Parathyroid adenoma (tissue), 2 donors: ENCODE results near the gene TEAD4.

Source experiments
- H2AFZ ChIP-seq: fragments of 300-600 bp; sonication (generic); one replicate; pipeline ENCODE4 v1.7.0; 2017; ENCODE audit warnings: antibody characterized with exemption, mild to moderate bottlenecking
- H3K27ac ChIP-seq: fragments of 300-600 bp; sonication (generic); one replicate; pipeline ENCODE4 v1.7.0; 2017
- H3K27me3 ChIP-seq: fragments of 300-600 bp; sonication (generic); one replicate; pipeline ENCODE4 v1.7.0; 2017; ENCODE audit warnings: low read length; ENCODE audit not compliant: control insufficient read depth, insufficient read depth
- H3K36me3 ChIP-seq: fragments of 300-600 bp; sonication (generic); one replicate; pipeline ENCODE4 v1.7.0; 2017; ENCODE audit warnings: low read length; ENCODE audit not compliant: control insufficient read depth, insufficient read depth
- H3K4me1 ChIP-seq: fragments of 300-600 bp; sonication (generic); one replicate; pipeline ENCODE4 v1.7.0; 2017; ENCODE audit warnings: control low read depth
- H3K4me2 ChIP-seq: fragments of 300-600 bp; sonication (generic); one replicate; pipeline ENCODE4 v1.7.0; 2017; ENCODE audit warnings: low read length
- H3K4me3 ChIP-seq: fragments of 300-600 bp; sonication (generic); one replicate; pipeline ENCODE4 v1.7.0; 2017; ENCODE audit warnings: low read depth, low read length
- H3K79me2 ChIP-seq: fragments of 300-600 bp; sonication (generic); one replicate; pipeline ENCODE4 v1.7.0; 2017; ENCODE audit warnings: control low read depth
- H3K9ac ChIP-seq: fragments of 300-600 bp; sonication (generic); one replicate; pipeline ENCODE4 v1.7.0; 2017; ENCODE audit warnings: mild to moderate bottlenecking
- H3K9me3 ChIP-seq: fragments of 300-600 bp; sonication (generic); one replicate; pipeline ENCODE4 v1.7.0; 2017; ENCODE audit warnings: low read length; ENCODE audit not compliant: control insufficient read depth
- TF ChIP-seq, protein P1 (sequence below): fragments of 300-600 bp; sonication (generic); IDR thresholded peaks from one replicate; pipeline ENCODE4 v1.7.0; 2017; ENCODE audit warnings: antibody characterized with exemption, mild to moderate bottlenecking
- donor health status: primary hyperparathyroidism.

The TEAD4 gene

GRCh38 chr12:2959192-2959504 lies at the start of gene TEAD4:
TEAD4 (plus strand) TSS chr12:2959397.
- no peaks in the 10 kb centered on the region for H3K27me3 ChIP-seq
- no peaks in the 10 kb centered on the region for H3K9me3 ChIP-seq
- H3K27ac ChIP-seq, result peak within 1 kb of the TSS; percentile 55
- no peaks in the 10 kb centered on the region for H3K79me2 ChIP-seq
- H3K4me2 ChIP-seq, result peak within 1 kb of the TSS; percentile 80
- peak within 1 kb of the TSS; percentile 54 for H3K4me3 ChIP-seq
- H2AFZ ChIP-seq, result peak within 1 kb of the TSS; percentile 90
- H3K36me3 ChIP-seq, result no peaks in the 10 kb centered on the region
- TF ChIP-seq, protein P1, sequence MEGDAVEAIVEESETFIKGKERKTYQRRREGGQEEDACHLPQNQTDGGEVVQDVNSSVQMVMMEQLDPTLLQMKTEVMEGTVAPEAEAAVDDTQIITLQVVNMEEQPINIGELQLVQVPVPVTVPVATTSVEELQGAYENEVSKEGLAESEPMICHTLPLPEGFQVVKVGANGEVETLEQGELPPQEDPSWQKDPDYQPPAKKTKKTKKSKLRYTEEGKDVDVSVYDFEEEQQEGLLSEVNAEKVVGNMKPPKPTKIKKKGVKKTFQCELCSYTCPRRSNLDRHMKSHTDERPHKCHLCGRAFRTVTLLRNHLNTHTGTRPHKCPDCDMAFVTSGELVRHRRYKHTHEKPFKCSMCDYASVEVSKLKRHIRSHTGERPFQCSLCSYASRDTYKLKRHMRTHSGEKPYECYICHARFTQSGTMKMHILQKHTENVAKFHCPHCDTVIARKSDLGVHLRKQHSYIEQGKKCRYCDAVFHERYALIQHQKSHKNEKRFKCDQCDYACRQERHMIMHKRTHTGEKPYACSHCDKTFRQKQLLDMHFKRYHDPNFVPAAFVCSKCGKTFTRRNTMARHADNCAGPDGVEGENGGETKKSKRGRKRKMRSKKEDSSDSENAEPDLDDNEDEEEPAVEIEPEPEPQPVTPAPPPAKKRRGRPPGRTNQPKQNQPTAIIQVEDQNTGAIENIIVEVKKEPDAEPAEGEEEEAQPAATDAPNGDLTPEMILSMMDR, result no peak
- H3K4me1 ChIP-seq, result peaks cover 11% of the 10 kb centered on the region
- no peak within 1 kb of the TSS for H3K9ac ChIP-seq

- no peak overlapping the region for H3K27ac ChIP-seq
- no peaks in the 10 kb centered on the region for H3K36me3 ChIP-seq
- no peaks in the 10 kb centered on the region for H3K27me3 ChIP-seq
- H3K9ac ChIP-seq, result no peak overlapping the region
- H3K79me2 ChIP-seq, result peaks cover 10% of the 10 kb centered on the region
- H3K4me1 ChIP-seq, result no peaks in the 10 kb centered on the region
- no peak overlapping the region for H3K4me3 ChIP-seq
- H2AFZ ChIP-seq, result no peak overlapping the region
- TF ChIP-seq, protein P1, result no peak
- no peak overlapping the region for H3K4me2 ChIP-seq
- H3K9me3 ChIP-seq, result no peaks in the 10 kb centered on the region
Observed at GRCh38 chr12:2912216-2912575, 47.0 kb upstream of the TEAD4 start.

GRCh38 chr12:2919249-2919648 lies 39.9 kb upstream of the TEAD4 start:
- peaks cover 7% of the 10 kb centered on the region for H3K79me2 ChIP-seq
- no peaks in the 10 kb centered on the region for H3K27me3 ChIP-seq
- H3K36me3 ChIP-seq, result no peaks in the 10 kb centered on the region
- H3K9ac ChIP-seq, result no peak overlapping the region
- no peak overlapping the region for H3K27ac ChIP-seq
- no peaks in the 10 kb centered on the region for H3K4me1 ChIP-seq
- no peak overlapping the region for H2AFZ ChIP-seq
- TF ChIP-seq, protein P1, result no peak
- no peaks in the 10 kb centered on the region for H3K9me3 ChIP-seq
- no peak overlapping the region for H3K4me2 ChIP-seq
- no peak overlapping the region for H3K4me3 ChIP-seq

DNA sequence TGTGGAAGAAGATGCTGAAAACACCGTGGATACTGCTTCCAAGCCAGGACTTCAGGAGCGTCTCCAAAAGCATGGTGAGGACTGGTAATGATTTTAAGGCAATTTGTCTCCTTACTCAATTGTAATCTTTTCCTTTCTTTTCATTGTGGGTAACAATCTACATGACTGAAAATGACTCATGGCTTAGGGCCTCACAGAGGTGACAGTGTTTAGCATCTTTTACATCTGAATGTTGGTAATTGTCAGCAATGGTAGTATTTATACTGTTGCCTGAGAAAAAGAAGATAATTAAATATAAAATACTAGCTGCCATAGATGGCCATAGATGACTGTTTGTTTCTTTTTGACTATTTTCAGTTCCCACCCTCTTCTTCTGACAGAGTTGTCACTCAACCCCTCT lies 36.9 kb upstream of the TEAD4 start:
- no peak overlapping the region for H3K9ac ChIP-seq
- H3K9me3 ChIP-seq, result no peaks in the 10 kb centered on the region
- no peak overlapping the region for H3K4me3 ChIP-seq
- TF ChIP-seq, protein P1, result no peak
- H3K4me1 ChIP-seq, result no peaks in the 10 kb centered on the region
- no peak overlapping the region for H2AFZ ChIP-seq
- no peaks in the 10 kb centered on the region for H3K36me3 ChIP-seq
- H3K27ac ChIP-seq, result no peak overlapping the region
- H3K27me3 ChIP-seq, result no peaks in the 10 kb centered on the region
- no peak overlapping the region for H3K4me2 ChIP-seq
- no peaks in the 10 kb centered on the region for H3K79me2 ChIP-seq

DNA sequence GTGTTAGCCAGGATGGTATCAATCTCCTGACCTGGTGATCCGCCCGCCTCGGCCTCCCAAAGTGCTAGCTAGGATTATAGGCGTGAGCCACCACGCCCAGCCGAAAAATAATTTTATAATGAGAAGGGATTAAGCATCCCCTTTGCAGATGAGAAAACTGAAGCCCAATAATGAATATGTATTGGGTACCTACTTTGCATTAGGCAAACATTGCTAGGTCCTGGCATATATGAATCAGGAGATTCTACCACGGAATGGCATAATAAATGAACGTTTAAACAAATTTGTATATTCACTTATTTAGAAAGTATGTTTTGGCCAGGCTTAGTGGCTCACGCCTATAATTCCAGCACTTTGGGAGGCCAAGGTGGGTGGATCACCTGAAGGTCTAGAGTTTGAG lies 36.1 kb upstream of the TEAD4 start:
- Histone ChIP-seq H3K36me3 (no peaks in the 10 kb centered on the region), H3K4me2 (no peak overlapping the region), H3K4me1 (no peaks in the 10 kb centered on the region), H3K9ac (no peak overlapping the region), H3K79me2 (no peaks in the 10 kb centered on the region), H3K27ac (no peak overlapping the region), H3K4me3 (no peak overlapping the region), H2AFZ (no peak overlapping the region), H3K27me3 (no peaks in the 10 kb centered on the region), H3K9me3 (no peaks in the 10 kb centered on the region)
- TF ChIP-seq, protein P1, result no peak
